Measurements from ENCODE around the gene TENT5C.

DNA sequence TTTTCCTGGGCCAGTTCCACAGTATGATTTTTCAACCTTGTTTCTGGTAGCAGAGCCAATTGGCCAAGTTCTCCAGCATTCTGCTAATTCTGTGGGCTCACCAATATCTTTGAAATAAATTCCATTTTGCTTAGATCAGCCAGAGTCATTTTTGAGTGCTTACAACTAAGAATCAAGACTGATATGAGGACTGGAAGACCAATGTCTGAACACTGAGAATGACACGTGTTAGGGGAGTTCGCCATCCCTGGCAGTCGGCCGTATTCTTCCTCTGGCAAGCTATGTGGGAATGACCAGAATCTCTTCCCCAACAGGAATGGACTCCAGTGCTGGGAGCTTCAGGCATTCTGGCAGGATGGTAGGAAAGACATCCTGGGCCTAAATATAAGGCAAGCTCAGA, 4.9 kb upstream of the TENT5C start:
- TF ChIP-seq, protein P1, sequence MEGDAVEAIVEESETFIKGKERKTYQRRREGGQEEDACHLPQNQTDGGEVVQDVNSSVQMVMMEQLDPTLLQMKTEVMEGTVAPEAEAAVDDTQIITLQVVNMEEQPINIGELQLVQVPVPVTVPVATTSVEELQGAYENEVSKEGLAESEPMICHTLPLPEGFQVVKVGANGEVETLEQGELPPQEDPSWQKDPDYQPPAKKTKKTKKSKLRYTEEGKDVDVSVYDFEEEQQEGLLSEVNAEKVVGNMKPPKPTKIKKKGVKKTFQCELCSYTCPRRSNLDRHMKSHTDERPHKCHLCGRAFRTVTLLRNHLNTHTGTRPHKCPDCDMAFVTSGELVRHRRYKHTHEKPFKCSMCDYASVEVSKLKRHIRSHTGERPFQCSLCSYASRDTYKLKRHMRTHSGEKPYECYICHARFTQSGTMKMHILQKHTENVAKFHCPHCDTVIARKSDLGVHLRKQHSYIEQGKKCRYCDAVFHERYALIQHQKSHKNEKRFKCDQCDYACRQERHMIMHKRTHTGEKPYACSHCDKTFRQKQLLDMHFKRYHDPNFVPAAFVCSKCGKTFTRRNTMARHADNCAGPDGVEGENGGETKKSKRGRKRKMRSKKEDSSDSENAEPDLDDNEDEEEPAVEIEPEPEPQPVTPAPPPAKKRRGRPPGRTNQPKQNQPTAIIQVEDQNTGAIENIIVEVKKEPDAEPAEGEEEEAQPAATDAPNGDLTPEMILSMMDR (IDR thresholded peaks at IDR 0.05) = no peak
- no peak for TF ChIP-seq POLR2A (IDR thresholded peaks at IDR 0.05)
- TF ChIP-seq POLR2AphosphoS5 (IDR thresholded peaks at IDR 0.05) = no peak

Data from breast epithelium (tissue), 3 donors.